HG02763 (cell line): ENCODE results near the gene KCNH1.

Experiments used
- ATAC-seq: cut with Tn5 transposase; IDR thresholded peaks from one replicate; pipeline ENCODE4 v1.9.1; 2021; ENCODE audit warnings: mild to moderate bottlenecking, moderate library complexity; ENCODE audit not compliant: unreplicated experiment

KCNH1 gene

GRCh38 chr1:210771131-210771530 lies 362.8 kb downstream of the KCNH1 start:
- ATAC-seq, result no peak

- ATAC-seq, result no peak
Measured at GRCh38 chr1:210770396-210770984, 363.5 kb downstream of the KCNH1 start.

GRCh38 chr1:210769473-210769872 lies 364.5 kb downstream of the KCNH1 start:
- no peak for ATAC-seq

- no peak for ATAC-seq
Measured at GRCh38 chr1:210764536-210764935, 369.4 kb downstream of the KCNH1 start.

- ATAC-seq, result no peak
Measured at GRCh38 chr1:210758761-210759160, 375.2 kb downstream of the KCNH1 start.

GRCh38 chr1:210758261-210758660 lies 375.7 kb downstream of the KCNH1 start:
- no peak for ATAC-seq

GRCh38 chr1:210757677-210758076 lies 376.3 kb downstream of the KCNH1 start:
- ATAC-seq, result no peak

GRCh38 chr1:210755991-210756659 lies 377.8 kb downstream of the KCNH1 start:
- no peak for ATAC-seq

GRCh38 chr1:210754878-210755665 lies 378.9 kb downstream of the KCNH1 start:
- ATAC-seq, result no peak

- no peak for ATAC-seq
Measured at GRCh38 chr1:210751911-210752310, 382.0 kb downstream of the KCNH1 start.

- no peak for ATAC-seq
Measured at GRCh38 chr1:210750468-210750867, 383.5 kb downstream of the KCNH1 start.

- ATAC-seq, result no peak
Measured at GRCh38 chr1:210748796-210749195, 385.2 kb downstream of the KCNH1 start.

GRCh38 chr1:210747890-210748289 lies 386.1 kb downstream of the KCNH1 start:
- no peak for ATAC-seq

- ATAC-seq, result no peak
Measured at GRCh38 chr1:210747112-210747511, 386.8 kb downstream of the KCNH1 start.

- no peak for ATAC-seq
Measured at GRCh38 chr1:210746024-210746731, 387.8 kb downstream of the KCNH1 start.

- no peak for ATAC-seq
Measured at GRCh38 chr1:210743038-210743437, 390.9 kb downstream of the KCNH1 start.

GRCh38 chr1:210741564-210741963 lies 392.4 kb downstream of the KCNH1 start:
- ATAC-seq, result no peak

GRCh38 chr1:210739627-210740026 lies 394.3 kb downstream of the KCNH1 start:
- no peak for ATAC-seq

GRCh38 chr1:210738256-210738655 lies 395.7 kb downstream of the KCNH1 start:
- no peak for ATAC-seq

- ATAC-seq, result no peak
Measured at GRCh38 chr1:210736713-210737112, 397.2 kb downstream of the KCNH1 start.

- no peak for ATAC-seq
Measured at GRCh38 chr1:210731597-210731996, 402.4 kb downstream of the KCNH1 start.
